ENCODE results near the gene AKNA. TPM values are rescaled to one million over a fixed set of nuclear protein-coding genes. Genes with fewer than 3 reads are reported as not detected.

Gene AKNA
- polyA plus RNA-seq, 1 donor from 2014 or later = 1.2 TPM

GRCh38 chr9:114431770-114432169 is 44.0 kb upstream of the AKNA start:
- H3K36me3 ChIP-seq (ENCODE audit: insufficient read depth, low read length) = no peaks in the 10 kb centered on the region
- H2AFZ ChIP-seq (ENCODE audit: low read depth, low read length) = no peak overlapping the region
- no peak overlapping the region for H3K4me3 ChIP-seq (ENCODE audit: low read length)
- no peaks in the 10 kb centered on the region for H3K79me2 ChIP-seq (replicated peaks; ENCODE audit: insufficient read depth, low read length)
- no peaks in the 10 kb centered on the region for H4K20me1 ChIP-seq (ENCODE audit: insufficient read depth)
- H3F3A ChIP-seq (ENCODE audit: insufficient read depth, low read length, poor library complexity, severe bottlenecking) = no peaks in the 10 kb centered on the region
- no peaks in the 10 kb centered on the region for H3K9me3 ChIP-seq (ENCODE audit: low read length)
- no peaks in the 10 kb centered on the region for H3K9me2 ChIP-seq (ENCODE audit: insufficient read depth, low read length)
- H3K27ac ChIP-seq (ENCODE audit: low read length) = no peak overlapping the region
- no peaks in the 10 kb centered on the region for H3K27me3 ChIP-seq (ENCODE audit: insufficient read depth, low read depth, low read length)
- no peak overlapping the region for H3K9ac ChIP-seq (ENCODE audit: low read length)
- H3K4me2 ChIP-seq (ENCODE audit: low read length) = no peak overlapping the region
- TF ChIP-seq REST (IDR thresholded peaks at IDR 0.05; ENCODE audit: borderline replicate concordance) (no peak), MXI1 (conservative IDR thresholded peaks at IDR 0.05; ENCODE audit: poor library complexity, severe bottlenecking) (no peak), TAF1 (IDR thresholded peaks at IDR 0.05; ENCODE audit: low read depth) (no peak), EZH2 (IDR thresholded peaks at IDR 0.05; ENCODE audit: borderline replicate concordance, insufficient read depth, low read length, poor library complexity, severe bottlenecking) (no peak), RAD21 (conservative IDR thresholded peaks at IDR 0.05) (no peak), EP300 (conservative IDR thresholded peaks at IDR 0.05; ENCODE audit: poor library complexity, severe bottlenecking) (no peak), POLR2AphosphoS5 (IDR thresholded peaks at IDR 0.05) (no peak)

GRCh38 chr9:114431003-114431402 is 43.2 kb upstream of the AKNA start:
- Histone ChIP-seq H3K79me2 (replicated peaks; ENCODE audit: insufficient read depth, low read length) (no peaks in the 10 kb centered on the region), H3K9me2 (ENCODE audit: insufficient read depth, low read length) (no peaks in the 10 kb centered on the region), H3K9me3 (ENCODE audit: low read length) (no peaks in the 10 kb centered on the region), H3K27ac (ENCODE audit: low read length) (no peak overlapping the region), H3F3A (ENCODE audit: insufficient read depth, low read length, poor library complexity, severe bottlenecking) (no peaks in the 10 kb centered on the region), H4K20me1 (ENCODE audit: insufficient read depth) (no peaks in the 10 kb centered on the region), H3K27me3 (ENCODE audit: insufficient read depth, low read depth, low read length) (no peaks in the 10 kb centered on the region), H2AFZ (ENCODE audit: low read depth, low read length) (no peak overlapping the region), H3K4me2 (ENCODE audit: low read length) (no peak overlapping the region), H3K4me3 (ENCODE audit: low read length) (no peak overlapping the region), H3K9ac (ENCODE audit: low read length) (no peak overlapping the region), H3K36me3 (ENCODE audit: insufficient read depth, low read length) (no peaks in the 10 kb centered on the region)
- TF ChIP-seq TAF1 (IDR thresholded peaks at IDR 0.05; ENCODE audit: low read depth) (no peak), RAD21 (conservative IDR thresholded peaks at IDR 0.05) (no peak), POLR2AphosphoS5 (IDR thresholded peaks at IDR 0.05) (no peak), EP300 (conservative IDR thresholded peaks at IDR 0.05; ENCODE audit: poor library complexity, severe bottlenecking) (no peak), MXI1 (conservative IDR thresholded peaks at IDR 0.05; ENCODE audit: poor library complexity, severe bottlenecking) (no peak), REST (IDR thresholded peaks at IDR 0.05; ENCODE audit: borderline replicate concordance) (no peak), SMC3 (conservative IDR thresholded peaks at IDR 0.05; ENCODE audit: poor library complexity) (no peak), EZH2 (IDR thresholded peaks at IDR 0.05; ENCODE audit: borderline replicate concordance, insufficient read depth, low read length, poor library complexity, severe bottlenecking) (no peak)
- TF ChIP-seq, protein P1, sequence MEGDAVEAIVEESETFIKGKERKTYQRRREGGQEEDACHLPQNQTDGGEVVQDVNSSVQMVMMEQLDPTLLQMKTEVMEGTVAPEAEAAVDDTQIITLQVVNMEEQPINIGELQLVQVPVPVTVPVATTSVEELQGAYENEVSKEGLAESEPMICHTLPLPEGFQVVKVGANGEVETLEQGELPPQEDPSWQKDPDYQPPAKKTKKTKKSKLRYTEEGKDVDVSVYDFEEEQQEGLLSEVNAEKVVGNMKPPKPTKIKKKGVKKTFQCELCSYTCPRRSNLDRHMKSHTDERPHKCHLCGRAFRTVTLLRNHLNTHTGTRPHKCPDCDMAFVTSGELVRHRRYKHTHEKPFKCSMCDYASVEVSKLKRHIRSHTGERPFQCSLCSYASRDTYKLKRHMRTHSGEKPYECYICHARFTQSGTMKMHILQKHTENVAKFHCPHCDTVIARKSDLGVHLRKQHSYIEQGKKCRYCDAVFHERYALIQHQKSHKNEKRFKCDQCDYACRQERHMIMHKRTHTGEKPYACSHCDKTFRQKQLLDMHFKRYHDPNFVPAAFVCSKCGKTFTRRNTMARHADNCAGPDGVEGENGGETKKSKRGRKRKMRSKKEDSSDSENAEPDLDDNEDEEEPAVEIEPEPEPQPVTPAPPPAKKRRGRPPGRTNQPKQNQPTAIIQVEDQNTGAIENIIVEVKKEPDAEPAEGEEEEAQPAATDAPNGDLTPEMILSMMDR (IDR thresholded peaks at IDR 0.05; ENCODE audit: poor library complexity, severe bottlenecking) = no peak
